Mesenchymal stem cell (in vitro differentiated cells and primary cell): ENCODE data around the gene ERAS.
"Not testable (repeated sequence)": the region's sequence is repeated elsewhere in the genome, so short reads cannot be mapped to it uniquely, and the experiment has no call there.

Source experiments
- DNase-seq: peaks from one replicate; pipeline ENCODE4 v3.0.0-alpha.2; 2013
- H2AFZ ChIP-seq: one replicate; pipeline ENCODE4 v1.6.1; 2013; ENCODE audit warnings: low read depth, mild to moderate bottlenecking, control low read depth, inconsistent platforms, low read length, moderate library complexity
- H2AK5ac ChIP-seq: 2 replicates; pipeline ENCODE4 v1.6.1; 2013; ENCODE audit warnings: low read length, moderate library complexity, mild to moderate bottlenecking, inconsistent platforms; ENCODE audit not compliant: severe bottlenecking
- H2BK120ac ChIP-seq: one replicate; pipeline ENCODE4 v1.6.1; 2013; ENCODE audit warnings: low read depth, mild to moderate bottlenecking, inconsistent platforms, low read length, moderate library complexity
- H2BK12ac ChIP-seq, 2 experiments: one replicate each; pipeline ENCODE4 v1.6.1; 2013; ENCODE audit warnings: inconsistent platforms in 2 of 2, low read length in 2 of 2, mild to moderate bottlenecking in 2 of 2, moderate library complexity in 2 of 2, control low read depth in 1 of 2
- H2BK15ac ChIP-seq: one replicate; pipeline ENCODE4 v1.6.1; 2013; ENCODE audit warnings: mild to moderate bottlenecking, low read depth, inconsistent platforms; ENCODE audit not compliant: poor library complexity, severe bottlenecking
- H2BK5ac ChIP-seq: 2 replicates; pipeline ENCODE4 v1.6.1; 2013; ENCODE audit warnings: low read depth, mild to moderate bottlenecking, low read length, control low read depth, inconsistent platforms; ENCODE audit not compliant: poor library complexity, severe bottlenecking
- H3K14ac ChIP-seq, 2 experiments: one replicate each; pipeline ENCODE4 v1.6.1; 2013; ENCODE audit warnings: inconsistent platforms in 2 of 2, low read length in 2 of 2, control low read depth in 1 of 2, mild to moderate bottlenecking in 1 of 2, moderate library complexity in 1 of 2
- H3K18ac ChIP-seq, 2 experiments: one replicate each; pipeline ENCODE4 v1.6.1; 2013; ENCODE audit warnings: inconsistent platforms in 2 of 2, low read length in 2 of 2, control low read depth in 1 of 2, low read depth in 1 of 2, mild to moderate bottlenecking in 1 of 2
- H3K23ac ChIP-seq, 2 experiments: one replicate each; pipeline ENCODE4 v1.6.1; 2013; ENCODE audit warnings: inconsistent platforms in 2 of 2, low read length in 2 of 2, mild to moderate bottlenecking in 2 of 2, moderate library complexity in 2 of 2, control low read depth in 1 of 2
- H3K27ac ChIP-seq: 2 replicates; pipeline ENCODE4 v1.5.1; 2013; ENCODE audit warnings: mild to moderate bottlenecking, moderate library complexity, low read length, control low read depth, inconsistent platforms; ENCODE audit not compliant: poor library complexity, severe bottlenecking
- H3K27me3 ChIP-seq, 2 experiments: 2 replicates each; pipeline versions ENCODE4 v1.6.1 to v1.7.0; 2013; ENCODE audit warnings: low read length in 2 of 2, mild to moderate bottlenecking in 2 of 2, moderate library complexity in 2 of 2, control low read depth in 1 of 2, inconsistent platforms in 1 of 2; ENCODE audit not compliant: control insufficient read depth in 1 of 2, insufficient read depth in 1 of 2
- H3K36me3 ChIP-seq, 2 experiments: 2 replicates each; pipeline versions ENCODE4 v1.6.1 to v1.7.0; 2013; ENCODE audit warnings: low read length in 2 of 2, control low read depth in 1 of 2, inconsistent platforms in 1 of 2, low read depth in 1 of 2, mild to moderate bottlenecking in 1 of 2; ENCODE audit not compliant: insufficient read depth in 2 of 2, control insufficient read depth in 1 of 2
- H3K4ac ChIP-seq, 2 experiments: one replicate each; pipeline ENCODE4 v1.6.1; 2013; ENCODE audit warnings: inconsistent platforms in 2 of 2, low read length in 2 of 2, mild to moderate bottlenecking in 2 of 2, moderate library complexity in 2 of 2, control low read depth in 1 of 2, low read depth in 1 of 2
- H3K4me1 ChIP-seq: 2 replicates; pipeline ENCODE4 v1.6.1; 2013; ENCODE audit warnings: low read depth, low read length, control low read depth; ENCODE audit not compliant: control insufficient read depth, insufficient read depth
- H3K4me2 ChIP-seq: 2 replicates; pipeline ENCODE4 v1.6.1; 2013; ENCODE audit warnings: low read length, mild to moderate bottlenecking, inconsistent platforms; ENCODE audit not compliant: poor library complexity, severe bottlenecking
- H3K4me3 ChIP-seq, 2 experiments: 2 replicates each; pipeline versions ENCODE4 v1.5.1 to v1.7.0; 2013; ENCODE audit warnings: low read length in 2 of 2, mild to moderate bottlenecking in 2 of 2, control low read depth in 1 of 2, low read depth in 1 of 2; ENCODE audit not compliant: insufficient read depth in 1 of 2
- H3K79me1 ChIP-seq: replicated peaks from 2 replicates; pipeline ENCODE4 v1.6.1; 2013; ENCODE audit warnings: mild to moderate bottlenecking, control low read depth, low read length, inconsistent platforms; ENCODE audit not compliant: poor library complexity, severe bottlenecking
- H3K9ac ChIP-seq: 2 replicates; pipeline ENCODE4 v1.7.0; 2013; ENCODE audit warnings: mild to moderate bottlenecking, low read length, moderate library complexity
- H3K9me3 ChIP-seq: 2 replicates; pipeline ENCODE4 v1.7.0; 2013; ENCODE audit warnings: mild to moderate bottlenecking, low read length; ENCODE audit not compliant: control insufficient read depth
- H4K8ac ChIP-seq: one replicate; pipeline ENCODE4 v1.6.1; 2013; ENCODE audit warnings: inconsistent platforms, mild to moderate bottlenecking, low read length, moderate library complexity
- H4K91ac ChIP-seq: one replicate; pipeline ENCODE4 v1.6.1; 2013; ENCODE audit warnings: mild to moderate bottlenecking, low read length, inconsistent platforms
- WGBS: methylation state at CpG from one replicate; pipeline ENCODE4 v1.1.7; 2013; ENCODE audit warnings: mixed read lengths; 5-methylcytosine and 5-hydroxymethylcytosine counted together

Gene ERAS

DNA sequence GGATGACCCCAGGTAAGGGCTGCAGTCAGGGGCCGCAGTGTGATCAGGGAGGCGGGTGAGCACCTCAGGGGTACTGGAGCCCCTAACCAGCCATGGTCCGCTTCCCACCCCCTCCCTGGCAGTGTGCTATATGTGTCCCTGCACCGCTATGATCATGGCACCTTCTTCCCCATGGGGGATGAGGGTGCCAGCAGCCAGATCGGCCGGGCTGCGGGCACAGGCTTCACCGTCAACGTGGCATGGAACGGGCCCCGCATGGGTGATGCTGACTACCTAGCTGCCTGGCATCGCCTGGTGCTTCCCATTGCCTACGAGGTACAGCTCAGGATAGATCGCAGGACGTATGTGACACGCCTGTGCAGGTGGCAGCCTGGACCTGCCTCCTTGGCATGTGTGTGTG is 8.2 kb upstream of the ERAS start:
- Histone ChIP-seq H2BK5ac (no peak overlapping the region), H3K4me2 (no peak overlapping the region), H3K18ac (no peak overlapping the region), H3K4me1 (no peaks in the 10 kb centered on the region), H3K79me1 (peaks cover 2% of the 10 kb centered on the region), H2BK120ac (no peak overlapping the region), H3K9ac (no peak overlapping the region), H2AK5ac (no peak overlapping the region), H3K23ac (no peak overlapping the region), H3K9me3 (no peaks in the 10 kb centered on the region), H2AFZ (no peak overlapping the region), H3K36me3 (peaks cover 38 to 55% of the 10 kb centered on the region in 2 experiments), H3K4ac (no peak overlapping the region), H4K8ac (no peak overlapping the region), H3K27me3 (peaks cover 0 to 11% of the 10 kb centered on the region in 2 experiments), H3K14ac (no peak overlapping the region), H4K91ac (peak overlapping the region; percentile 5), H2BK12ac (no peak overlapping the region), H3K27ac (no peak overlapping the region), H2BK15ac (no peak overlapping the region), H3K4me3 (no peak overlapping the region)
- WGBS, result 95% methylated on average over 16 of the region's 16 CpGs
- no peak for DNase-seq

DNA sequence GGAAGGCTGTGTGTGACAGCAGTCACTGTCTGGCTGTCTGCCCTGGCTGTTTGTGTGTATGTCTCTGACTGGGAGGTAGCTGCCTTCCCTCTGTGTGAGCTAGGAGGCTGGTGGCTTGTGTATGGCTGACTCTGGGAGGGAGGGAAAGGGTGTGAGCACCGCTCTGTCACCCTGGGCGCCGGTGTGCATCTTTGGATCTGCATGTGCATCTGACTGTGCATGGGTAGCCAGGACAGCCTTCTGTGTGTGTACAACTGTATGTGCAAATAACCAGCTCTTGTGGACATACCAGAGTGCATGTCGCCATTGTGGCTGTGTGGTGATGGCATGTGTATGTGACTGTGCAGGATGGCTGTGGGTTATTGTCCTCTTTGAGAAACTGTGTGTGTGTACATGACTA is 7.4 kb upstream of the ERAS start:
- peaks cover 0 to 7% of the 10 kb centered on the region in 2 experiments for H3K27me3 ChIP-seq
- no peak overlapping the region for H3K9ac ChIP-seq
- peaks cover 2% of the 10 kb centered on the region for H3K79me1 ChIP-seq
- no peak overlapping the region for H2AFZ ChIP-seq
- H3K14ac ChIP-seq, result no peak overlapping the region
- DNase-seq, result no peak
- no peak overlapping the region for H3K4me3 ChIP-seq
- WGBS, result 100% methylated on average over 4 of the region's 4 CpGs
- H3K36me3 ChIP-seq, result peaks cover 45 to 58% of the 10 kb centered on the region in 2 experiments
- no peaks in the 10 kb centered on the region for H3K9me3 ChIP-seq
- H2BK120ac ChIP-seq, result no peak overlapping the region
- H2BK5ac ChIP-seq, result no peak overlapping the region
- no peak overlapping the region for H3K27ac ChIP-seq
- no peak overlapping the region for H2BK15ac ChIP-seq
- no peak overlapping the region for H3K23ac ChIP-seq
- H3K4ac ChIP-seq, result no peak overlapping the region
- no peaks in the 10 kb centered on the region for H3K4me1 ChIP-seq
- H3K4me2 ChIP-seq, result no peak overlapping the region
- no peak overlapping the region for H4K8ac ChIP-seq
- no peak overlapping the region for H2BK12ac ChIP-seq
- H4K91ac ChIP-seq, result no peak overlapping the region
- no peak overlapping the region for H3K18ac ChIP-seq
- H2AK5ac ChIP-seq, result no peak overlapping the region

DNA sequence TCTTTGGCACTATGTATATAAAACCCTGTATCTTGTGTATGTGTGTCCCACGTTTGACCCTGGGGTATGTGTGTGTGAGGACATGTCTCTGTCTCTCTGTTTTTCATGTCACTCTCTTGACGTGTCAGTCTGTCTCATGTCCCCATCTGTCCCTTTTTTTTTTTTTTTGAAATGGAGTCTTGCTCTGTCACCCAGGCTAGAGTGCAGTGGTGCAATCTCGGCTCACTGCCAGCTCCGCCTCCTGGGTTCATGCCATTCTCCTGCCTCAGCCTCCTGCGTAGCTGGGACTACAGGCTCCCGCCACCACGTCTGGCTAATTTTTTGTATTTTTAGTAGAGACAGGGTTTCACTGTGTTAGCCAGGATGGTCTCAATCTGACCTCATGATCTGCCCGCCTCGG is 6.9 kb upstream of the ERAS start:
- 87% methylated on average over 3 of the region's 9 CpGs for WGBS
- DNase-seq, result not testable (repeated sequence)

DNA sequence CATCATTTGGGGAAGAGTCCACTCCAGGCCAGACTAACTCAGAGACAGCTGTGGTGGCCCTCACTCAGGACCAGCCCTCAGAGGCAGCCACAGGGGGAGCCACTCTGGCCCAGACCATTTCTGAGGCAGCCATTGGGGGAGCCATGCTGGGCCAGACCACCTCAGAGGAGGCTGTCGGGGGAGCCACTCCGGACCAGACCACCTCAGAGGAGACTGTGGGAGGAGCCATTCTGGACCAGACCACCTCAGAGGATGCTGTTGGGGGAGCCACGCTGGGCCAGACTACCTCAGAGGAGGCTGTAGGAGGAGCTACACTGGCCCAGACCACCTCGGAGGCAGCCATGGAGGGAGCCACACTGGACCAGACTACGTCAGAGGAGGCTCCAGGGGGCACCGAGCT is 3.3 kb upstream of the ERAS start:
- Histone ChIP-seq H2AFZ (no peak overlapping the region), H3K14ac (no peak overlapping the region), H3K23ac (no peak overlapping the region), H2AK5ac (no peak overlapping the region), H3K4ac (no peak overlapping the region), H2BK15ac (no peak overlapping the region), H3K27ac (no peak overlapping the region), H4K8ac (no peak overlapping the region), H3K4me3 (no peak overlapping the region), H3K9ac (no peak overlapping the region), H3K4me1 (no peaks in the 10 kb centered on the region), H2BK5ac (no peak overlapping the region), H3K36me3 (peaks cover 40 to 62% of the 10 kb centered on the region in 2 experiments), H2BK120ac (no peak overlapping the region), H3K4me2 (no peak overlapping the region), H2BK12ac (no peak overlapping the region), H4K91ac (no peak overlapping the region), H3K9me3 (peaks cover 11% of the 10 kb centered on the region), H3K27me3 (no peaks in the 10 kb centered on the region), H3K79me1 (peaks cover 2% of the 10 kb centered on the region), H3K18ac (no peak overlapping the region)
- no peak for DNase-seq
- 88% methylated on average over 2 of the region's 6 CpGs for WGBS

More for the DNA sequence above, 6.9 kb upstream of the ERAS start:
- not testable (repeated sequence) for H3K4ac ChIP-seq, H2BK15ac ChIP-seq, H3K4me1 ChIP-seq, H2BK5ac ChIP-seq, H3K79me1 ChIP-seq, H2BK12ac ChIP-seq, H3K4me2 ChIP-seq, H3K9ac ChIP-seq, H3K27ac ChIP-seq, H2AFZ ChIP-seq, H3K9me3 ChIP-seq, H3K14ac ChIP-seq, H2BK120ac ChIP-seq, H4K8ac ChIP-seq, H3K18ac ChIP-seq, H4K91ac ChIP-seq, H3K27me3 ChIP-seq, H3K4me3 ChIP-seq, H2AK5ac ChIP-seq, H3K23ac ChIP-seq
- H3K36me3 ChIP-seq, result peaks cover 50 to 59% of the 10 kb centered on the region in 2 experiments
